8988T (cell line): ENCODE measurements around the gene PPP1R12B.
"Not testable (repeated sequence)": the region's sequence is repeated elsewhere in the genome, so short reads cannot be mapped to it uniquely, and the experiment has no call there.

Experiments
- DNase-seq: peaks from one replicate; pipeline ENCODE4 v3.0.0; 2011

The PPP1R12B gene

DNA sequence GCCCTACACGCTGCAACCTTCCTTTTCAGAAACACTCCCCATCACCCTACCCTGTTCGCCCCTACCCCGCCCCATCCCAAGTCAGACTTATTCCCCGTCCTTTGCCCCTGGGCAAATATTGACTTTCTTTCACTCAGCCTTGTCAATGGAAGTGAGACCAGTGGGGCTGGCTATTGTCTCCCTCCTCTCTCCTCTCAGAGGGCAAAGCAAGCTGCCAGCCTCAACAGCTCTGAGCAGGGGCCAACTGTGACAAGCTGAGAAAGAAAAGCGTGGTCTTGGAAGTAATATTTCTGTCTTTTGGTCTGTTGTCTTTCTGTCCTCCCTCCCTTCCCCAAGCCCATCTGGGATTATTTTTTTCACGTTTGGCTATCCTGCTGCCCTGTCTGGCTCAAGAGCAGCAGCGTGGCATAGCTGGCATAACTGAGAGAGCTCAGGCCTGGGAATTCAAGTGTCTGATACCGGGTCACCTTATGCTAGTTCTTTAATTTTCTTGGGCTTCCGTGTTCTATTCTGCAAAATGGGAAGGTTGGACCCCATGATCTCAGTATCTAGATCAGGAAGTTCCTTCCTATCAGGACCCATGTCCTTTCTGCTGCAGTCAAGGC, 290.3 kb downstream of the PPP1R12B start:
- DNase-seq, result not testable (repeated sequence)

DNA sequence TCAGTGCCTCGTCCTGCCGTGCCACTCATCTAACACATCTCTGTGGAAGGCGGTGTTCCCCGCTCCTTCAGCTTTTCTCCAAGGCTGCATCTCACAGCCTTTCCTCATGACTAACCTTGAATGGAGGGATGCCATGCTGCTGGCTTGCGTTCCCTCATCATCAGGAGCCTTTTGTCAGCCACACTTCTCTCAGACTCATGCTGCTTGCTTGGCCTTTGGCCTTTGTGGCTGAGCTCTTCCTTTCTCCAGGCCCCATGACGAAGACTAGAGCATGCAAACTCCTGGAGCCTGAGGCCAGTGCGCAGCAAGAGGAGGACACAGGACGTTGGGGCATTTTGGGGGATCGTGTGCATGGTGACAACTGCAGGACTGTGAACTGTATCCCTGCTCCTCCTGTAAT, 291.0 kb downstream of the PPP1R12B start:
- no peak for DNase-seq

DNA sequence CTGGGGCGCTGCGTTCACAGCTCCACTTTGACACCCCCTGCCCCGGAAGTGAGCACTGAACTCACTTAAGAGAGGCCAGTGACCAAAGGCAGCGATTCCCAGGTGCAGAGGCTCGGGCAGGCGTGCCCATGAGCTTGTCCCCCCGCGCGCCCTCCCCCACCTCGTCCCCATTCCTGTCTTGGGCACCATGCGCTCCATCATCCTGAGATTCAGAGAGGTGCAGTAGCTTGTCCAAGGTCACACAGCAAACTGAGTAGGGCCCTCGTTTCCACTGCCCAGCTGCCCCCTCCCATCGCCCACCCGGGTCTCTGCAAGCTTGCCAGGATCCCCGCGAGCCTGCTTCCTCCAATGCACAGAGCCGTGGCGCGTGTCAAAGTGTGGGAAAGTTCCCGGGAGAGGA, 293.7 kb downstream of the PPP1R12B start:
- DNase-seq, result no peak
